ENCODE results near the gene TNP2. TPM values are rescaled to one million over a fixed set of nuclear protein-coding genes. Genes with fewer than 3 reads are reported as not detected.

Gene TNP2
- total and polyA plus RNA-seq, 2 experiments from 2014 or later: not detected

DNA sequence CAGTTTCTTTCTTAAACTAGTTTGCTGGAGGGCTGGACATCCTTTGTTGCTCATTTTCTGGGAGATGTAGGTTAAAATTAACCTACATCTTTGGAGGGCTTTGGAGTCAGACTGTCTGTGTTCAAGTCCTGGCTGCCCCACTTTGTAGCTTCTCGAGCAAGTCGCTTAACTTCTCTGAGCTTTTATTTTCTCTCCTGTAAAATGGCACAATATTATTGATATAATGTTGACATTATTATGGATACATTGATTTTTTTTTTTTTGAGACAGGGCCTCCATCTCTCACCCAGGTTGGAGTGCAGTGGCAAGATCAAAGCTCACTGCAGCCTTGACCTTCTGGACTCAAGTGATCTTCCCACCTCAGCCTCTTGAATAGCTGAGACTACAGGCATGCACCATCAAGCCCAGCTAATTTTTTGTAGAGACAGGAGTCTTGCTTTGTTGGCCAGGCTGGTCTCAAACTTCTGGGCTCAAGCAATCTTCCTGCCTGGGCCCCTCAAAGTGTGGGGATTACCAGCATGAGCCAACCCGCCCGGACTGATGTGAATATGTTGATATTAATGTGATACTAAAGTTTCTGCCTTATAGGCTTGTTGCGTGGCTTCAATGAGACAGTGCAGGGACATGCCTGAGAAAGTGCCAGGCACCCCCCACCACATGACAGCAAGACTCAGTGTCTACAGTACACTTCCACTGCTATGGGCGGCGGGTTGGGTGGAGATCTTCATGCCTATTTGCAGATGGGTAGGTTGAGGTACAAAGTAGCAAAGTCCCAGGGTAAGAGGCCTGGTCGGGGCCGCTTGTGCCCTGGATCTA, 44.6 kb upstream of the TNP2 start:
- Histone ChIP-seq H3F3A (replicated peaks; ENCODE audit: low read depth) (peaks cover 39% of the 10 kb centered on the region), H3K4me1 (ENCODE audit: insufficient read depth) (peaks cover 59% of the 10 kb centered on the region), H3K79me2 (replicated peaks; ENCODE audit: insufficient read depth) (peaks cover 6% of the 10 kb centered on the region; the same call in 1 of the 2 replicates), H3K4me2 (peak overlapping the region; percentile 42), H3K36me3 (ENCODE audit: insufficient read depth) (no peaks in the 10 kb centered on the region; the same call in 1 of the 2 replicates), H3K9me2 (ENCODE audit: insufficient read depth) (no peaks in the 10 kb centered on the region; the same call in 1 of the 2 replicates), H3K27ac (ENCODE audit: low read depth) (peak overlapping the region; percentile 100), H3K4me3 (peak overlapping the region; percentile 20; the same call in 1 of the 2 replicates), H2AFZ (no peak overlapping the region), H3K27me3 (ENCODE audit: insufficient read depth) (no peaks in the 10 kb centered on the region), H4K20me1 (replicated peaks; ENCODE audit: insufficient read depth) (no peaks in the 10 kb centered on the region)
- Mint-ChIP-seq H3K27me3 (ENCODE audit: insufficient read depth, low read depth, poor library complexity) (peaks cover 17% of the 10 kb centered on the region), H3K4me3 (peak overlapping the region; percentile 57; the same call in 2 of the 3 replicates), H3K9me3 (no peaks in the 10 kb centered on the region), H3K27ac (peak overlapping the region; percentile 97), H3K4me1 (peaks cover 52% of the 10 kb centered on the region), H3K36me3 (ENCODE audit: low read depth) (peaks cover 5% of the 10 kb centered on the region)
- ATAC-seq (no peak), DNase-seq (ENCODE audit: low spot score) (no peak)
- TF ChIP-seq STAT1 (IDR thresholded peaks at IDR 0.05; ENCODE audit: unreplicated experiment) (no peak), JUNB (IDR thresholded peaks at IDR 0.05; ENCODE audit: unreplicated experiment) (no peak), ZNF114 (CRISPR knock-in tag; IDR thresholded peaks at IDR 0.05) (no peak), ZNF331 (CRISPR knock-in tag; IDR thresholded peaks at IDR 0.05; ENCODE audit: low read depth) (no peak), EZH2phosphoT487 (IDR thresholded peaks at IDR 0.05; ENCODE audit: unreplicated experiment) (no peak), POLR2AphosphoS5 (IDR thresholded peaks at IDR 0.05; ENCODE audit: low read depth) (no peak; the same call in 1 of the 2 replicates), EZH2 (IDR thresholded peaks at IDR 0.05; ENCODE audit: low read depth, unreplicated experiment) (no peak), CREB1 (CRISPR knock-in tag; IDR thresholded peaks at IDR 0.05; ENCODE audit: low read depth) (no peak), NANOG (IDR thresholded peaks at IDR 0.05; ENCODE audit: borderline replicate concordance) (no peak)
- TF ChIP-seq, protein P1, sequence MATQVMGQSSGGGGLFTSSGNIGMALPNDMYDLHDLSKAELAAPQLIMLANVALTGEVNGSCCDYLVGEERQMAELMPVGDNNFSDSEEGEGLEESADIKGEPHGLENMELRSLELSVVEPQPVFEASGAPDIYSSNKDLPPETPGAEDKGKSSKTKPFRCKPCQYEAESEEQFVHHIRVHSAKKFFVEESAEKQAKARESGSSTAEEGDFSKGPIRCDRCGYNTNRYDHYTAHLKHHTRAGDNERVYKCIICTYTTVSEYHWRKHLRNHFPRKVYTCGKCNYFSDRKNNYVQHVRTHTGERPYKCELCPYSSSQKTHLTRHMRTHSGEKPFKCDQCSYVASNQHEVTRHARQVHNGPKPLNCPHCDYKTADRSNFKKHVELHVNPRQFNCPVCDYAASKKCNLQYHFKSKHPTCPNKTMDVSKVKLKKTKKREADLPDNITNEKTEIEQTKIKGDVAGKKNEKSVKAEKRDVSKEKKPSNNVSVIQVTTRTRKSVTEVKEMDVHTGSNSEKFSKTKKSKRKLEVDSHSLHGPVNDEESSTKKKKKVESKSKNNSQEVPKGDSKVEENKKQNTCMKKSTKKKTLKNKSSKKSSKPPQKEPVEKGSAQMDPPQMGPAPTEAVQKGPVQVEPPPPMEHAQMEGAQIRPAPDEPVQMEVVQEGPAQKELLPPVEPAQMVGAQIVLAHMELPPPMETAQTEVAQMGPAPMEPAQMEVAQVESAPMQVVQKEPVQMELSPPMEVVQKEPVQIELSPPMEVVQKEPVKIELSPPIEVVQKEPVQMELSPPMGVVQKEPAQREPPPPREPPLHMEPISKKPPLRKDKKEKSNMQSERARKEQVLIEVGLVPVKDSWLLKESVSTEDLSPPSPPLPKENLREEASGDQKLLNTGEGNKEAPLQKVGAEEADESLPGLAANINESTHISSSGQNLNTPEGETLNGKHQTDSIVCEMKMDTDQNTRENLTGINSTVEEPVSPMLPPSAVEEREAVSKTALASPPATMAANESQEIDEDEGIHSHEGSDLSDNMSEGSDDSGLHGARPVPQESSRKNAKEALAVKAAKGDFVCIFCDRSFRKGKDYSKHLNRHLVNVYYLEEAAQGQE (IDR thresholded peaks at IDR 0.05; ENCODE audit: unreplicated experiment): no peak
- TF ChIP-seq, protein P2, sequence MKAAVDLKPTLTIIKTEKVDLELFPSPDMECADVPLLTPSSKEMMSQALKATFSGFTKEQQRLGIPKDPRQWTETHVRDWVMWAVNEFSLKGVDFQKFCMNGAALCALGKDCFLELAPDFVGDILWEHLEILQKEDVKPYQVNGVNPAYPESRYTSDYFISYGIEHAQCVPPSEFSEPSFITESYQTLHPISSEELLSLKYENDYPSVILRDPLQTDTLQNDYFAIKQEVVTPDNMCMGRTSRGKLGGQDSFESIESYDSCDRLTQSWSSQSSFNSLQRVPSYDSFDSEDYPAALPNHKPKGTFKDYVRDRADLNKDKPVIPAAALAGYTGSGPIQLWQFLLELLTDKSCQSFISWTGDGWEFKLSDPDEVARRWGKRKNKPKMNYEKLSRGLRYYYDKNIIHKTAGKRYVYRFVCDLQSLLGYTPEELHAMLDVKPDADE (IDR thresholded peaks at IDR 0.05): no peak
- TF ChIP-seq, protein P3, sequence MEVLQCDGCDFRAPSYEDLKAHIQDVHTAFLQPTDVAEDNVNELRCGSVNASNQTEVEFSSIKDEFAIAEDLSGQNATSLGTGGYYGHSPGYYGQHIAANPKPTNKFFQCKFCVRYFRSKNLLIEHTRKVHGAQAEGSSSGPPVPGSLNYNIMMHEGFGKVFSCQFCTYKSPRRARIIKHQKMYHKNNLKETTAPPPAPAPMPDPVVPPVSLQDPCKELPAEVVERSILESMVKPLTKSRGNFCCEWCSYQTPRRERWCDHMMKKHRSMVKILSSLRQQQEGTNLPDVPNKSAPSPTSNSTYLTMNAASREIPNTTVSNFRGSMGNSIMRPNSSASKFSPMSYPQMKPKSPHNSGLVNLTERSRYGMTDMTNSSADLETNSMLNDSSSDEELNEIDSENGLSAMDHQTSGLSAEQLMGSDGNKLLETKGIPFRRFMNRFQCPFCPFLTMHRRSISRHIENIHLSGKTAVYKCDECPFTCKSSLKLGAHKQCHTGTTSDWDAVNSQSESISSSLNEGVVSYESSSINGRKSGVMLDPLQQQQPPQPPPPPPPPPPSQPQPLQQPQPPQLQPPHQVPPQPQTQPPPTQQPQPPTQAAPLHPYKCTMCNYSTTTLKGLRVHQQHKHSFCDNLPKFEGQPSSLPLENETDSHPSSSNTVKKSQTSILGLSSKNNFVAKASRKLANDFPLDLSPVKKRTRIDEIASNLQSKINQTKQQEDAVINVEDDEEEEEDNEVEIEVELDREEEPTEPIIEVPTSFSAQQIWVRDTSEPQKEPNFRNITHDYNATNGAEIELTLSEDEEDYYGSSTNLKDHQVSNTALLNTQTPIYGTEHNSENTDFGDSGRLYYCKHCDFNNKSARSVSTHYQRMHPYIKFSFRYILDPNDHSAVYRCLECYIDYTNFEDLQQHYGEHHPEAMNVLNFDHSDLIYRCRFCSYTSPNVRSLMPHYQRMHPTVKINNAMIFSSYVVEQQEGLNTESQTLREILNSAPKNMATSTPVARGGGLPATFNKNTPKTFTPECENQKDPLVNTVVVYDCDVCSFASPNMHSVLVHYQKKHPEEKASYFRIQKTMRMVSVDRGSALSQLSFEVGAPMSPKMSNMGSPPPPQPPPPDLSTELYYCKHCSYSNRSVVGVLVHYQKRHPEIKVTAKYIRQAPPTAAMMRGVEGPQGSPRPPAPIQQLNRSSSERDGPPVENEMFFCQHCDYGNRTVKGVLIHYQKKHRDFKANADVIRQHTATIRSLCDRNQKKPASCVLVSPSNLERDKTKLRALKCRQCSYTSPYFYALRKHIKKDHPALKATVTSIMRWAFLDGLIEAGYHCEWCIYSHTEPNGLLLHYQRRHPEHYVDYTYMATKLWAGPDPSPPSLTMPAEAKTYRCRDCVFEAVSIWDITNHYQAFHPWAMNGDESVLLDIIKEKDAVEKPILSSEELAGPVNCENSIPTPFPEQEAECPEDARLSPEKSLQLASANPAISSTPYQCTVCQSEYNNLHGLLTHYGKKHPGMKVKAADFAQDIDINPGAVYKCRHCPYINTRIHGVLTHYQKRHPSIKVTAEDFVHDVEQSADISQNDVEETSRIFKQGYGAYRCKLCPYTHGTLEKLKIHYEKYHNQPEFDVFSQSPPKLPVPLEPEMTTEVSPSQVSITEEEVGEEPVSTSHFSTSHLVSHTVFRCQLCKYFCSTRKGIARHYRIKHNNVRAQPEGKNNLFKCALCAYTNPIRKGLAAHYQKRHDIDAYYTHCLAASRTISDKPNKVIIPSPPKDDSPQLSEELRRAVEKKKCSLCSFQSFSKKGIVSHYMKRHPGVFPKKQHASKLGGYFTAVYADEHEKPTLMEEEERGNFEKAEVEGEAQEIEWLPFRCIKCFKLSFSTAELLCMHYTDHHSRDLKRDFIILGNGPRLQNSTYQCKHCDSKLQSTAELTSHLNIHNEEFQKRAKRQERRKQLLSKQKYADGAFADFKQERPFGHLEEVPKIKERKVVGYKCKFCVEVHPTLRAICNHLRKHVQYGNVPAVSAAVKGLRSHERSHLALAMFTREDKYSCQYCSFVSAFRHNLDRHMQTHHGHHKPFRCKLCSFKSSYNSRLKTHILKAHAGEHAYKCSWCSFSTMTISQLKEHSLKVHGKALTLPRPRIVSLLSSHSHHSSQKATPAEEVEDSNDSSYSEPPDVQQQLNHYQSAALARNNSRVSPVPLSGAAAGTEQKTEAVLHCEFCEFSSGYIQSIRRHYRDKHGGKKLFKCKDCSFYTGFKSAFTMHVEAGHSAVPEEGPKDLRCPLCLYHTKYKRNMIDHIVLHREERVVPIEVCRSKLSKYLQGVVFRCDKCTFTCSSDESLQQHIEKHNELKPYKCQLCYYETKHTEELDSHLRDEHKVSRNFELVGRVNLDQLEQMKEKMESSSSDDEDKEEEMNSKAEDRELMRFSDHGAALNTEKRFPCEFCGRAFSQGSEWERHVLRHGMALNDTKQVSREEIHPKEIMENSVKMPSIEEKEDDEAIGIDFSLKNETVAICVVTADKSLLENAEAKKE (CRISPR knock-in tag; IDR thresholded peaks at IDR 0.05): no peak
- TF ChIP-seq, protein P4, sequence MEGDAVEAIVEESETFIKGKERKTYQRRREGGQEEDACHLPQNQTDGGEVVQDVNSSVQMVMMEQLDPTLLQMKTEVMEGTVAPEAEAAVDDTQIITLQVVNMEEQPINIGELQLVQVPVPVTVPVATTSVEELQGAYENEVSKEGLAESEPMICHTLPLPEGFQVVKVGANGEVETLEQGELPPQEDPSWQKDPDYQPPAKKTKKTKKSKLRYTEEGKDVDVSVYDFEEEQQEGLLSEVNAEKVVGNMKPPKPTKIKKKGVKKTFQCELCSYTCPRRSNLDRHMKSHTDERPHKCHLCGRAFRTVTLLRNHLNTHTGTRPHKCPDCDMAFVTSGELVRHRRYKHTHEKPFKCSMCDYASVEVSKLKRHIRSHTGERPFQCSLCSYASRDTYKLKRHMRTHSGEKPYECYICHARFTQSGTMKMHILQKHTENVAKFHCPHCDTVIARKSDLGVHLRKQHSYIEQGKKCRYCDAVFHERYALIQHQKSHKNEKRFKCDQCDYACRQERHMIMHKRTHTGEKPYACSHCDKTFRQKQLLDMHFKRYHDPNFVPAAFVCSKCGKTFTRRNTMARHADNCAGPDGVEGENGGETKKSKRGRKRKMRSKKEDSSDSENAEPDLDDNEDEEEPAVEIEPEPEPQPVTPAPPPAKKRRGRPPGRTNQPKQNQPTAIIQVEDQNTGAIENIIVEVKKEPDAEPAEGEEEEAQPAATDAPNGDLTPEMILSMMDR (conservative IDR thresholded peaks at IDR 0.05; ENCODE audit: low read depth in 2 of 2): no peak
